Spleen (tissue), 7 donors: ENCODE results near the gene CDH13.

Experiments used
- POLR2A ChIP-seq, 3 donors: fragments of 450-650 bp; IDR thresholded peaks; one replicate each; pipeline ENCODE4 v1.5.1; 2017; ENCODE audit warnings: antibody characterized with exemption in 3 of 3, mild to moderate bottlenecking in 1 of 3
- POLR2AphosphoS5 ChIP-seq, 3 donors: sonication (generic); formaldehyde crosslinking; IDR thresholded peaks; one replicate each; pipeline ENCODE4 v1.5.1; 2017; ENCODE audit warnings: antibody characterized with exemption in 3 of 3
- TF ChIP-seq, protein P1 (sequence below), 11 experiments: fragments of 200-600 bp in 7 of 11; fragments of 450-650 bp in 4 of 11; sonication (generic) in 4 of 11; IDR thresholded peaks in 8 of 11; conservative IDR thresholded peaks in 3 of 11; 1 replicate in 7 of 11; 2 replicates in 4 of 11; pipeline versions ENCODE4 v1.4.0 to v1.8.0; 2016 to 2021; ENCODE audit warnings: antibody characterized with exemption in 11 of 11, inconsistent platforms in 4 of 11, mild to moderate bottlenecking in 1 of 11
- donor health status: DM: no; HTN: no; CAD: no; lungs with moderate emphysema.
- donor health status: DM: no; HTN: no; CAD: no.
- donor health status: DM: no; HTN: no; CAD: no.

DNA sequence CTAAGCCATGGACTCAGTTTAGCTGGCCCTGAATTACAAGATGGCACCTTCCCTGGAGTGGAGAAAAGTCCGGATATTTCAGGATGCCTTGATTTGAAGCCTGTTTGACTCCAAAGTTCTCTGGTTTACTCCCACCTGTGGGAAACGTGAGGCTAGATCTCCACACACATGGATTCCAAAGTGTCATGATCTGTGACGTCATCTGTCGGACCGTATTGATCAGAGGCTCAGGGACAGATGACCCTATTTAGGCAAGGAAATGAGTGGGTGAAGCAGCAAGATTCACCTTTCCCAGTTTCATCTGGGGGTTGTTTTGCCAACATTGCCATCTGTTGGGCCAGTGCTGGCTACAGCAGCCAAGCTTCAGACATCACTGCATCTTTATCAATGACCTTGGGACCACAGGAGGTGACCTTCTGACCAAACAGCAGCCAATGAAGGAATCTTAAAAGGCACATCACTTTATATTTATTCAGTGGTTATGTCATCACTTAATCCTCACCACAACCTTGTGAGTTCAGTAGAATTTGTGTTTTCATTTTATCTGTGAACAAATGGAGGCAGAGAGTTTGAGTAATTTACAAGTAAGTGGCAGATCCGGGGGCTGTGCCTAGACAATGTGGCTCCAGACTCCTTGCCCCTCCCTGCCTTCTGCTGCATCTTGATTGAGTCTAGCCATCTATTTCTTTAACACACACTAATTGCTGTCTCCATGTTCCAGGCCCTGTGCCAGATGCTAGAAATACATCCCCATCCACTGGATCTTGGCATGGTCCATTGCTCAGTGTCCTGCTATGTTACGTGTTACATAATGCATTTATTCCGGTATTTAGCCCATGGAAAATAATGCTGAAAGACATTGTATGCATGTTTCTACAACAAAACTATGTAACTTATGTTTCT lies 1.5 kb upstream of the CDH13 start:
- TF ChIP-seq, protein P1, sequence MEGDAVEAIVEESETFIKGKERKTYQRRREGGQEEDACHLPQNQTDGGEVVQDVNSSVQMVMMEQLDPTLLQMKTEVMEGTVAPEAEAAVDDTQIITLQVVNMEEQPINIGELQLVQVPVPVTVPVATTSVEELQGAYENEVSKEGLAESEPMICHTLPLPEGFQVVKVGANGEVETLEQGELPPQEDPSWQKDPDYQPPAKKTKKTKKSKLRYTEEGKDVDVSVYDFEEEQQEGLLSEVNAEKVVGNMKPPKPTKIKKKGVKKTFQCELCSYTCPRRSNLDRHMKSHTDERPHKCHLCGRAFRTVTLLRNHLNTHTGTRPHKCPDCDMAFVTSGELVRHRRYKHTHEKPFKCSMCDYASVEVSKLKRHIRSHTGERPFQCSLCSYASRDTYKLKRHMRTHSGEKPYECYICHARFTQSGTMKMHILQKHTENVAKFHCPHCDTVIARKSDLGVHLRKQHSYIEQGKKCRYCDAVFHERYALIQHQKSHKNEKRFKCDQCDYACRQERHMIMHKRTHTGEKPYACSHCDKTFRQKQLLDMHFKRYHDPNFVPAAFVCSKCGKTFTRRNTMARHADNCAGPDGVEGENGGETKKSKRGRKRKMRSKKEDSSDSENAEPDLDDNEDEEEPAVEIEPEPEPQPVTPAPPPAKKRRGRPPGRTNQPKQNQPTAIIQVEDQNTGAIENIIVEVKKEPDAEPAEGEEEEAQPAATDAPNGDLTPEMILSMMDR (IDR thresholded peaks at IDR 0.05 in 8 of 11, conservative IDR thresholded peaks at IDR 0.05 in 3 of 11), result no peak
- TF ChIP-seq POLR2AphosphoS5 (IDR thresholded peaks at IDR 0.05), result no peak
- no peak for TF ChIP-seq POLR2A (IDR thresholded peaks at IDR 0.05)
